GM10266 (cell line): ENCODE results near the gene GSTM4.

Experiments
- DNase-seq: peaks from one replicate; pipeline ENCODE4 v3.0.0; 2012; ENCODE audit errors: extremely low spot score
- TF ChIP-seq, protein P1 (sequence below): IDR thresholded peaks from 2 replicates; pipeline ENCODE4 v1.5.1; 2012; ENCODE audit warnings: mild to moderate bottlenecking, low read depth; ENCODE audit not compliant: control insufficient read depth, insufficient read depth; ENCODE audit errors: missing control alignments

Gene GSTM4

DNA sequence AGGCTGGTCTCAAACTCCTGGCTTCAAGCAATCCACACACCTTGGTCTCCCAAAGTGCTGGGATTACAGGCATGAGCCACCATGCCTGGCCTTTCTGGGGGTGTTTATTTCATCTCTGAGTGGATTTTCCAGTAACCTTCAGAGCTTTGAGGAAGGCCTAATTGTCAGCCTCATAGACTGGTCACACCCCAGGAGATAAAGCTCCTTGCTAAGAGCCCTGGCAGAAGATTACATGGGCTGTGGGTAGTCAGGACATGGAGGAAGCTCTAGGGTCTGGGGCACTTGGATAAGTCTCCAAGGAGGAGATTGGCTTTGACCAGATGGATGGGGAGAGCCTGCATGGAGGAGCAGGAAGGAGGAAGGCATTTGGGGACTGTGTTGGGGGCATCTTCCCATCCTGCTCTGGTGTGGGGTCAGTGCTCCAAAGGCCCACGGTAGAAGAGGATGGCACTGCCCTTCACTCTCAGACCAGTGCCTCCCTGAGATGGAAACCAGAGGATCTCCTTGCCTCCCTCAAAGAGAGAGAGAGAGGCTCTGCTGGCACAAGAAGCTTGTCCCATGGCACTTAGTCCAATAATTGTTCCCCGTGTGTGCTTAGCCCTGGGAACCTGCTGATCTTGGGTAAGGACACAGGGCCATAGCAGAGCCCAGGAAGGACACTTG, 14.7 kb upstream of the GSTM4 start:
- DNase-seq, result no peak
- TF ChIP-seq, protein P1, sequence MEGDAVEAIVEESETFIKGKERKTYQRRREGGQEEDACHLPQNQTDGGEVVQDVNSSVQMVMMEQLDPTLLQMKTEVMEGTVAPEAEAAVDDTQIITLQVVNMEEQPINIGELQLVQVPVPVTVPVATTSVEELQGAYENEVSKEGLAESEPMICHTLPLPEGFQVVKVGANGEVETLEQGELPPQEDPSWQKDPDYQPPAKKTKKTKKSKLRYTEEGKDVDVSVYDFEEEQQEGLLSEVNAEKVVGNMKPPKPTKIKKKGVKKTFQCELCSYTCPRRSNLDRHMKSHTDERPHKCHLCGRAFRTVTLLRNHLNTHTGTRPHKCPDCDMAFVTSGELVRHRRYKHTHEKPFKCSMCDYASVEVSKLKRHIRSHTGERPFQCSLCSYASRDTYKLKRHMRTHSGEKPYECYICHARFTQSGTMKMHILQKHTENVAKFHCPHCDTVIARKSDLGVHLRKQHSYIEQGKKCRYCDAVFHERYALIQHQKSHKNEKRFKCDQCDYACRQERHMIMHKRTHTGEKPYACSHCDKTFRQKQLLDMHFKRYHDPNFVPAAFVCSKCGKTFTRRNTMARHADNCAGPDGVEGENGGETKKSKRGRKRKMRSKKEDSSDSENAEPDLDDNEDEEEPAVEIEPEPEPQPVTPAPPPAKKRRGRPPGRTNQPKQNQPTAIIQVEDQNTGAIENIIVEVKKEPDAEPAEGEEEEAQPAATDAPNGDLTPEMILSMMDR, result no peak

DNA sequence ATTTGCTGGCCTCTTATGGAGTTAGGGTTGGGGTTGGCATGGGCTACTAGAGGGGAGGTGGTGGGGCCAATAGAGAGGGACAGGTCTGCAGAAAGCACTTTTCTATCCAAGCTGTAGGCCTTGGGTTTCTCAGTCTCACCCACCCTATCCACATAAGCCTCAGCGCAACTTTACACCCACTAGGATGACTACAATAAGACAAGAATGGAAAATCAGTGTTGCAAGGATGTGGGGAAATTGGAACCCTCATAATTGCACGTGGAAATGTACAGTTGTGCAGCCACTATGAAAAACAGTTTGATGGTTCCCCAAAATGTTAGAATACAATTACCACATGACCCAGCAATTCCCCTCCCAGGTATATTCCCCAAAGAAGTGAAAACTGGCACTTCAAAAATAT, 14.0 kb upstream of the GSTM4 start:
- no peak for DNase-seq
- TF ChIP-seq, protein P1, result no peak

DNA sequence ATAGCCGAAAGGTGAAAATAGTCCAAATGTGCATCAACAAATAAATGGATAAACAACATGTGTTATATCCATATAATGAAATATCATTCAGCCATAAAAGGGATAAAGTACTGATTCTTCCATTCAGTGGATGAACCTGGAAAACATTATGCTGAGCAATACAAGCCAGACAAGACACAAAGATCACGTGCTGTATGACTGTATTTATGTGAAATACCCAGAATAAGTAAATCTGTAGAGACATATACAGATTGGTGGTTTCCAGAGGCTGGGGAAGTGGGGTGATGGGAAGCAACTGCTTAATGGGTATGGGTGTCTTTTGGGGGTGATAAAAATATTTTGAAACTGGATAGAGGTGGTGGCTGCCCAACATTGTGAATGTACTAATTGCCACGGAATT, 13.3 kb upstream of the GSTM4 start:
- no peak for DNase-seq
- TF ChIP-seq, protein P1, result no peak

DNA sequence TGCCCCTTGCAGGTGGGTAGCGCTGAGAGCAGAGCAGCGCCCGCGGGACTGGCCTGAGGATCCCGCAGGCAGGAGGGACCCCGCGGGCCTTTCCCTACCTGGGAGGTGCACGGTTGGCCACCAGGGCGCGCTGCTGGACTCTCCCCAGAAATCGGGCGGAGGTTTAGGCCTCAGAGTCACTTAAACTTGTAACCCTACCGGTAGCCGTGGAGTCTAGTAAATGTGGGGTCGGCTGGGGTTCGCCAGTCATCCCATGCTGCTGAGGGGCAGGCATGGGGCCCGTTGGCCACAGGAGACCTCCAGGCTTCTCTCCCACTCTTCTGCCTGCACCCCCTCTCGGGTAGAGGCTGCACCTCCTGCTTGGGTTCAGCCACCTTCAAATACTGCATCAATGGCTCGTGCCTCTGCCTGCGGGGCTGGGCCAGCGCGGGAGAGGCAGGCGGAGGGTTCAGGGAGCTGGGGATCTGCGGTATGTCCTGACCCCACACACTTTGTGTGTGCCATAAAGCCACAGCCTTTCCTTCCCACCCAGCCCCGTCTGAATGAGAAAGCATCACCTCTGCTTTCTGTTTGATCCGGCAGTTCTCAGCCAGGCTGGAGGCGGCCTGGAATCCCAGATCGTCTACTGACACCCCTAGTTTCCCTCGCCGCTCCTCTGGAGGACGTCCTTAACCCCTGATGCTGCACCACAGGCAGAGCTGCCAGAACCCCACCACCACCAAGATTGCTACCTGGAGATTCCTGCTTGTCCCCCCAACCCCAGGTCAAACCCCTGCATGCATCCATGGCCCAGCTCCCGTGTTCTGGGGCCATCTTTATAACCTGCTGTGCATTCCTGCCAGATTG, 12.3 kb upstream of the GSTM4 start:
- peak; percentile 81 for DNase-seq
- TF ChIP-seq, protein P1, result peak; percentile 86

DNA sequence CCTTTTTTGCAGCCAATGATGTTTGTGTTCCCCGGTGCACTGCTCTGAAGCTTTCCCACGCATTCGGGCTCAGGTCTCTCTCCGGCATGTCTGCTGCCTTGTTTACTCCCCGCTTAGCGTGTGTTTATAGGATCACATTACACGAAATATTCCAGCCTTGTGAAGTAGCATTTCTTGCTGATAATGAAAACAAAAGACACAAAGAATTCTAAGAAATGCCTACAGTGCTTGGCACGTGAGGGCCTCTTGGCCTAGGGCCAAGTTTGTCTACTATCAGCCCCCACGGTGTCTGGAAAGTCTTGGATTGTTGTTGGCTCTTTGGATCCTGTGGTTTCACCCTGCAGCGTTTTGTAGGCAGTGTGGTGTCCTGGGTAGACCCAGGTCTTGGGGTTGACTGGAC, 11.2 kb upstream of the GSTM4 start:
- no peak for DNase-seq
- TF ChIP-seq, protein P1, result no peak

DNA sequence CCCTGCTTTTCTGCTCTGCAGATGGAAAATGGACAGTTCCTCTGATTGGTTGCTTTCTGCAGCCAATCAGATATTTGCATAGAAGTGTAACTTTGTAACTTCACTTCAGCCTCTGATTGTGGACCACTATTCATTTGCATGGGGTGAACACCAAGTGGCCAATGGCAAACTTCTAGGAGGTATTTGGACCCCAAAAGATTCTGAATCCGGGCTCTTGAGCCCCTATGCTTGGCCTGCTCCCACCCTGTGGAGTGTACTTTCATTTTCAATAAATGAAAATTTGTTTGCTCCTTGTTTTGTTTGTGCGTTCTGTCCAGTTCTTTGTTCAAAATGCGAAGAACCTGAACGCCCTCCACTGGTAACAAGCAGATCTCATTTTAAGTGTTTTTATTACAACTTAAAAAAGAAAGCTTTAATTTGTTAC, 6.4 kb upstream of the GSTM4 start:
- no peak for DNase-seq
- TF ChIP-seq, protein P1, result peak; percentile 34

DNA sequence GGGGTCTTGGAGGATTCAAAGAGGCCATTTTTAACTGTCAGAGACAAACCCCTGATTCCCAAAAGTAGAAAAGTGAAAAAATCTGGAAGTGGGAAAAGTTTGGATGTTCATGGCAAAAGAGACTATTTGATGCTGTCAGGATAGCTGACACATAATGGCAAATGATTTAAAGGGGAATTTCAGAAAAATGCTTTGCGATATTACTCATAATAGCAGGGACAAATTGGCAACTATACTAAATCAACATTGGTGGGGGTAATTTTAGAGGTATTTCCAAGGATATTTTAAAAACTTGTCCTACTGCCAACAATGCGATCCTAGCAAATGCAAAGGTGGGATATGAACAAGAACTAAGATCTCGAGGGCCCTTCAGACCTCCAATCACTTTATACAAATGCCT, 5.3 kb upstream of the GSTM4 start:
- no peak for DNase-seq

More for the DNA sequence above, 5.3 kb upstream of the GSTM4 start:
- TF ChIP-seq, protein P1, result no peak
